GM12878 (cell line): ENCODE data around the gene SYTL2. TPM values are rescaled to one million over a fixed set of nuclear protein-coding genes. Genes with fewer than 3 reads are reported as not detected.

Experiments used
- ATAC-seq: fragments of 200-7000 bp; cut with Tn5 transposase; 3 replicates; pipeline ENCODE4 v1.9.1; 2020; ENCODE audit warnings: mild to moderate bottlenecking, moderate library complexity
- BruUV-seq: library from RNA; stranded (reverse); fragments of 400-500 nt; replicated peaks from 2 replicates; lab custom pipeline; 2021; lab: Mats Ljungman, UMichigan
- CTCF ChIA-PET: fragments of 300-600 bp; sonication (Branson Sonifier 250); formaldehyde crosslinking; extraction: SDS; loops from one replicate; lab custom pipeline; 2021; ENCODE audit warnings: inconsistent platforms; lab: Yijun Ruan, JAX
- POLR2A ChIA-PET: fragments of 350-600 bp; formaldehyde crosslinking; extraction: SDS; loops from one replicate; lab custom pipeline; 2021; ENCODE audit warnings: inconsistent platforms; lab: Charles Lee
- RAD21 ChIA-PET: fragments of 300-600 bp; sonication (Branson Sonifier 250); formaldehyde crosslinking; loops from one replicate; lab custom pipeline; 2023; ENCODE audit warnings: antibody characterized with exemption; ENCODE audit not compliant: unreplicated experiment; lab: Charles Lee
- SMC1A ChIA-PET: fragments of 300-600 bp; sonication (Branson Sonifier 250); formaldehyde crosslinking; loops from one replicate; lab custom pipeline; 2023; ENCODE audit not compliant: unreplicated experiment, uncharacterized antibody; lab: Charles Lee
- DNase-seq: peaks from one replicate; pipeline ENCODE4 v3.0.0-alpha.2; 2011; ENCODE audit warnings: low read depth, low spot score
- FAIRE-seq: peaks from 3 replicates; lab custom pipeline; 2011; peaks lifted over from hg19 to GRCh38; lab: Jason Lieb, UNC
- H2AFZ ChIP-seq: 2 replicates; pipeline ENCODE4 v1.6.0; 2011; ENCODE audit warnings: low read depth, low read length, control low read depth; ENCODE audit not compliant: control insufficient read depth
- H3K27ac ChIP-seq: 2 replicates; pipeline ENCODE4 v1.5.1; 2011; ENCODE audit warnings: control low read depth; ENCODE audit not compliant: control insufficient read depth, insufficient read depth
- H3K27me3 ChIP-seq, 2 experiments: replicated peaks in 1 of 2; 2 replicates each; pipeline versions ENCODE4 v1.6.0 to v1.6.1; 2011; ENCODE audit warnings: low read length in 1 of 2; ENCODE audit not compliant: control insufficient read depth in 2 of 2, insufficient read depth in 2 of 2
- H3K36me3 ChIP-seq, 2 experiments: 2 replicates each; pipeline ENCODE4 v1.5.1; 2011; ENCODE audit warnings: low read length in 1 of 2; ENCODE audit not compliant: control insufficient read depth in 2 of 2, insufficient read depth in 2 of 2
- H3K4me1 ChIP-seq: 2 replicates; pipeline ENCODE4 v1.6.1; 2011; ENCODE audit warnings: mild to moderate bottlenecking, low read length, moderate library complexity, mixed read lengths; ENCODE audit not compliant: control insufficient read depth, insufficient read depth
- H3K4me2 ChIP-seq: 2 replicates; pipeline ENCODE4 v1.6.0; 2011; ENCODE audit warnings: control low read depth; ENCODE audit not compliant: control insufficient read depth, insufficient read depth
- H3K4me3 ChIP-seq: fragments of 200-600 bp; sonication (generic); 2 replicates; pipeline ENCODE4 v1.5.1; 2016
- H3K79me2 ChIP-seq: 2 replicates; pipeline ENCODE4 v1.6.0; 2011; ENCODE audit warnings: low read length; ENCODE audit not compliant: control insufficient read depth, insufficient read depth
- H3K9ac ChIP-seq: 2 replicates; pipeline ENCODE4 v1.8.0; 2011; ENCODE audit warnings: low read length, control low read depth, mixed read lengths; ENCODE audit not compliant: control insufficient read depth, insufficient read depth
- H3K9me3 ChIP-seq: replicated peaks from 3 replicates; pipeline ENCODE4 v1.5.1; 2011; ENCODE audit warnings: mild to moderate bottlenecking, low read length; ENCODE audit not compliant: control insufficient read depth, insufficient read depth
- H4K20me1 ChIP-seq: 2 replicates; pipeline ENCODE4 v1.6.0; 2011; ENCODE audit not compliant: control insufficient read depth, insufficient read depth
- BHLHE40 ChIP-seq, 2 experiments: fragments of 450-650 bp in 1 of 2; IDR thresholded peaks; 2 replicates each; pipeline ENCODE4 v1.6.1; 2011 to 2017; ENCODE audit warnings: low read depth in 2 of 2, borderline replicate concordance in 1 of 2, improper control_type of control experiment in 1 of 2, low read length in 1 of 2, mild to moderate bottlenecking in 1 of 2
- BRCA1 ChIP-seq: IDR thresholded peaks from 2 replicates; pipeline ENCODE4 v1.6.1; 2011; ENCODE audit warnings: low read depth, low read length, improper control_type of control experiment
- CBFB ChIP-seq: IDR thresholded peaks from 2 replicates; pipeline ENCODE4 v1.6.1; 2016; ENCODE audit warnings: antibody characterized with exemption, low read depth
- CBX5 ChIP-seq: sonication (generic); IDR thresholded peaks from 2 replicates; pipeline ENCODE4 v1.6.1; 2016; ENCODE audit warnings: low read depth, moderate library complexity, mild to moderate bottlenecking, inconsistent platforms
- CUX1 ChIP-seq: IDR thresholded peaks from 2 replicates; pipeline ENCODE4 v1.6.1; 2012; ENCODE audit warnings: improper control_type of control experiment, low read depth, low read length; ENCODE audit not compliant: insufficient replicate concordance
- EGR1 ChIP-seq, 2 experiments: IDR thresholded peaks; 1 replicate in 1 of 2; 2 replicates in 1 of 2; pipeline ENCODE4 v1.6.1; 2011 to 2012; ENCODE audit warnings: low read depth in 2 of 2, low read length in 2 of 2, borderline replicate concordance in 1 of 2, mild to moderate bottlenecking in 1 of 2, moderate library complexity in 1 of 2
- HDAC2 ChIP-seq: fragments of 200-600 bp; sonication (generic); IDR thresholded peaks from 2 replicates; pipeline ENCODE4 v1.6.1; 2017
- KDM1A ChIP-seq: fragments of 200-600 bp; sonication (generic); IDR thresholded peaks from 2 replicates; pipeline ENCODE4 v1.6.1; 2016; ENCODE audit warnings: borderline replicate concordance
- RBBP5 ChIP-seq: fragments of 200-600 bp; sonication (generic); conservative IDR thresholded peaks from 2 replicates; pipeline ENCODE4 v1.6.1; 2016
- TCF3 ChIP-seq: IDR thresholded peaks from 2 replicates; pipeline ENCODE4 v1.6.1; 2012; ENCODE audit warnings: low read depth, mild to moderate bottlenecking, low read length, borderline replicate concordance; ENCODE audit not compliant: insufficient read depth
- WGBS: methylation state at CpG from one replicate; pipeline ENCODE4 v1.1.6; 2016; ENCODE audit warnings: low lambda C conversion rate; ENCODE audit not compliant: insufficient replicate concordance, insufficient coverage; ENCODE audit errors: missing lambda C conversion rate; 5-methylcytosine and 5-hydroxymethylcytosine counted together
- in situ Hi-C: fragments of 300-500 bp; cut with MboI; formaldehyde crosslinking; loops from 9 replicates; pipeline ENCODE4 v1.14.3; 2018; ENCODE audit warnings: mixed read lengths
- intact Hi-C: fragments of 100-400 bp; cut with micrococcal nuclease; formaldehyde crosslinking; loops from one replicate; pipeline ENCODE4 v1.14.2; 2022; ENCODE audit not compliant: unreplicated experiment
- polyA plus RNA-seq, 11 experiments: library from polyadenylated mRNA; depleted of rRNA in 4 of 11; unstranded in 6 of 11; stranded (reverse) in 5 of 11; fragments of >200 nt; fragmentation: Nextera tagmentation in 4 of 11; fragmentation: Illumina TruSeq in 1 of 11; extraction: Ambion mirVana in 4 of 11; extraction: Trizol in 1 of 11; gene quantifications; 1 replicate in 1 of 11; 2 replicates in 10 of 11; pipeline versions ENCODE4 v1.2.1 to v1.2.3, GENCODE V29; 2011 to 2016; ENCODE audit warnings: inconsistent platforms in 2 of 11, missing spikeins in 2 of 11, low read depth in 1 of 11
- total RNA-seq, 4 experiments: library from RNA; depleted of rRNA in 3 of 4; stranded (reverse); fragments of >200 nt in 3 of 4; fragmentation: Illumina TruSeq in 1 of 4; extraction: Trizol in 1 of 4; gene quantifications; 2 replicates each; pipeline versions ENCODE4 v1.2.1 to v1.2.3, GENCODE V29; 2013 to 2021
- TF ChIP-seq, protein P1 (sequence below): fragments of 450-650 bp; IDR thresholded peaks from 2 replicates; pipeline ENCODE4 v1.6.1; 2017; ENCODE audit warnings: low read depth, mild to moderate bottlenecking, moderate library complexity
- TF ChIP-seq, protein P2 (sequence below): fragments of 450-650 bp; conservative IDR thresholded peaks from 2 replicates; pipeline ENCODE4 v1.6.1; 2017; ENCODE audit warnings: mild to moderate bottlenecking, moderate library complexity

SYTL2 gene
- total and polyA plus RNA-seq, 10 of the 15 experiments (the other 5 are each of a cell fraction or from before 2014, with no cell fraction given) = 0.02 to 1.4 (median 0.31) TPM; not detected in 2

DNA sequence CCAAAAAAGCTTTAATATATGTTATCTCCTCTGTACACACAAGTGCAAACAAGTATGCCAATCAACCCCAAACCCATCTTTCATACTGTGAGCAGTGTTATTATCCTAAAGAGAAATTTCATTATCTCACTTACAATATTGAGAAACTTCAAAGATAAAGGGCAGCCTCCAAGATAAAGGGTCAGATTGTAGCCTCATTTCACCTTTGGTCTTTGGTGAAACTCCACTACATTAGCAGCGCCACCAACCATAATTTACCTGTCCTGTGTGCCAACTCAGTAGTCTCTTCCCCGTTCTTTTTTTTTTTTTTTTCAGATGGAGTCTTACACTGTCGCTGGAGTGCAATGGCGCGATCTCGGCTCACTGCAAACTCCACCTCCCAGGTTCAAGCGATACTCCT, 9.4 kb downstream of the SYTL2 start (continued):
- no peak for TF ChIP-seq CUX1
- TF ChIP-seq CBX5 = no peak
- TF ChIP-seq RBBP5 = no peak

GRCh38 chr11:85800595-85801342, 10.2 kb downstream of the SYTL2 start:
- H2AFZ ChIP-seq = no peak overlapping the region
- peaks cover 0 to 5% of the 10 kb centered on the region in 2 experiments; a peak in 1 of 4 replicates for H3K27me3 ChIP-seq
- ChIA-PET POLR2A (no interaction called here), CTCF (no interaction called here), SMC1A (no interaction called here)
- H3K4me2 ChIP-seq = no peak overlapping the region
- H3K4me3 ChIP-seq = no peak overlapping the region
- intact Hi-C loops = no loop called here
- H3K4me1 ChIP-seq = no peaks in the 10 kb centered on the region
- H3K9me3 ChIP-seq = no peaks in the 10 kb centered on the region
- no peaks in the 10 kb centered on the region for H4K20me1 ChIP-seq
- TF ChIP-seq KDM1A = no peak
- no peak for TF ChIP-seq HDAC2
- TF ChIP-seq BHLHE40 (IDR thresholded peaks at IDR 0.05; ENCODE audit: borderline replicate concordance in 1 of 2, low read depth in 2 of 2, low read length in 1 of 2) = no peak
- TF ChIP-seq, protein P1, sequence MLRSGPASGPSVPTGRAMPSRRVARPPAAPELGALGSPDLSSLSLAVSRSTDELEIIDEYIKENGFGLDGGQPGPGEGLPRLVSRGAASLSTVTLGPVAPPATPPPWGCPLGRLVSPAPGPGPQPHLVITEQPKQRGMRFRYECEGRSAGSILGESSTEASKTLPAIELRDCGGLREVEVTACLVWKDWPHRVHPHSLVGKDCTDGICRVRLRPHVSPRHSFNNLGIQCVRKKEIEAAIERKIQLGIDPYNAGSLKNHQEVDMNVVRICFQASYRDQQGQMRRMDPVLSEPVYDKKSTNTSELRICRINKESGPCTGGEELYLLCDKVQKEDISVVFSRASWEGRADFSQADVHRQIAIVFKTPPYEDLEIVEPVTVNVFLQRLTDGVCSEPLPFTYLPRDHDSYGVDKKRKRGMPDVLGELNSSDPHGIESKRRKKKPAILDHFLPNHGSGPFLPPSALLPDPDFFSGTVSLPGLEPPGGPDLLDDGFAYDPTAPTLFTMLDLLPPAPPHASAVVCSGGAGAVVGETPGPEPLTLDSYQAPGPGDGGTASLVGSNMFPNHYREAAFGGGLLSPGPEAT = no peak
- TF ChIP-seq TCF3 = no peak
- no peak for TF ChIP-seq BRCA1
- no peak for TF ChIP-seq EGR1 (IDR thresholded peaks at IDR 0.05; ENCODE audit: borderline replicate concordance in 1 of 2, low read depth in 2 of 2, low read length in 2 of 2)
- no peak for TF ChIP-seq CBFB
- TF ChIP-seq, protein P2, sequence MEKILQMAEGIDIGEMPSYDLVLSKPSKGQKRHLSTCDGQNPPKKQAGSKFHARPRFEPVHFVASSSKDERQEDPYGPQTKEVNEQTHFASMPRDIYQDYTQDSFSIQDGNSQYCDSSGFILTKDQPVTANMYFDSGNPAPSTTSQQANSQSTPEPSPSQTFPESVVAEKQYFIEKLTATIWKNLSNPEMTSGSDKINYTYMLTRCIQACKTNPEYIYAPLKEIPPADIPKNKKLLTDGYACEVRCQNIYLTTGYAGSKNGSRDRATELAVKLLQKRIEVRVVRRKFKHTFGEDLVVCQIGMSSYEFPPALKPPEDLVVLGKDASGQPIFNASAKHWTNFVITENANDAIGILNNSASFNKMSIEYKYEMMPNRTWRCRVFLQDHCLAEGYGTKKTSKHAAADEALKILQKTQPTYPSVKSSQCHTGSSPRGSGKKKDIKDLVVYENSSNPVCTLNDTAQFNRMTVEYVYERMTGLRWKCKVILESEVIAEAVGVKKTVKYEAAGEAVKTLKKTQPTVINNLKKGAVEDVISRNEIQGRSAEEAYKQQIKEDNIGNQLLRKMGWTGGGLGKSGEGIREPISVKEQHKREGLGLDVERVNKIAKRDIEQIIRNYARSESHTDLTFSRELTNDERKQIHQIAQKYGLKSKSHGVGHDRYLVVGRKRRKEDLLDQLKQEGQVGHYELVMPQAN = no peak
- TF ChIP-seq, all 136 proteins: peak for 0
- ATAC-seq = no peak
- in situ Hi-C loops = no loop called here
- no peak for DNase-seq
- no peak for FAIRE-seq
- BruUV-seq = no TSS peak
- no peak overlapping the region for H3K9ac ChIP-seq
- H3K27ac ChIP-seq = no peak overlapping the region
- no peaks in the 10 kb centered on the region for H3K79me2 ChIP-seq
- no peaks in the 10 kb centered on the region for H3K36me3 ChIP-seq
- RAD21 ChIA-PET = no interaction called here
- WGBS = 44% methylated on average over 4 of the region's 4 CpGs
